GM23338 (cell line): Measurements from ENCODE around the gene APBA2.
"Not testable (repeated sequence)": the region's sequence is repeated elsewhere in the genome, so short reads cannot be mapped to it uniquely, and the experiment has no call there.

Source experiments
- CREB1 ChIP-seq: fragments of 250-450 bp; sonication (Bioruptor Pico); IDR thresholded peaks from 2 replicates; pipeline ENCODE4 v1.5.0; 2020; ENCODE audit warnings: low read depth, mild to moderate bottlenecking, moderate library complexity
- ETS1 ChIP-seq: IDR thresholded peaks from 2 replicates; pipeline ENCODE4 v1.6.1; 2016; ENCODE audit warnings: antibody characterized with exemption
- EZH2 ChIP-seq: fragments of 200-600 bp; sonication (generic); IDR thresholded peaks from one replicate; pipeline ENCODE4 v1.8.0; 2017; ENCODE audit warnings: antibody characterized with exemption, mild to moderate bottlenecking, low read depth; ENCODE audit not compliant: unreplicated experiment
- EZH2phosphoT487 ChIP-seq: fragments of 200-600 bp; sonication (generic); IDR thresholded peaks from one replicate; pipeline ENCODE4 v1.8.1; 2018; ENCODE audit warnings: antibody characterized with exemption; ENCODE audit not compliant: unreplicated experiment
- NANOG ChIP-seq: IDR thresholded peaks from 2 replicates; pipeline ENCODE4 v1.6.1; 2016; ENCODE audit warnings: antibody characterized with exemption, borderline replicate concordance
- POLR2AphosphoS5 ChIP-seq: IDR thresholded peaks from 2 replicates; pipeline ENCODE4 v1.6.1; 2016; ENCODE audit warnings: antibody characterized with exemption, low read depth
- REST ChIP-seq: IDR thresholded peaks from one replicate; pipeline ENCODE4 v1.6.1; 2018; ENCODE audit warnings: antibody characterized with exemption; ENCODE audit not compliant: unreplicated experiment
- STAT1 ChIP-seq: IDR thresholded peaks from one replicate; pipeline ENCODE4 v1.6.1; 2016; ENCODE audit warnings: antibody characterized with exemption; ENCODE audit not compliant: unreplicated experiment
- ZNF331 ChIP-seq: fragments of 250-450 bp; sonication (Bioruptor Pico); IDR thresholded peaks from 2 replicates; pipeline ENCODE4 v1.5.0; 2020; ENCODE audit warnings: low read depth, mild to moderate bottlenecking, moderate library complexity
- TF ChIP-seq, protein P1 (sequence below), 2 experiments: fragments of 200-600 bp in 1 of 2; sonication (generic) in 1 of 2; conservative IDR thresholded peaks; 2 replicates each; pipeline versions ENCODE4 v1.5.1 to v1.6.1; 2016 to 2017; ENCODE audit warnings: antibody characterized with exemption in 2 of 2, low read depth in 2 of 2, mild to moderate bottlenecking in 2 of 2, moderate library complexity in 1 of 2

- TF ChIP-seq, protein P1, sequence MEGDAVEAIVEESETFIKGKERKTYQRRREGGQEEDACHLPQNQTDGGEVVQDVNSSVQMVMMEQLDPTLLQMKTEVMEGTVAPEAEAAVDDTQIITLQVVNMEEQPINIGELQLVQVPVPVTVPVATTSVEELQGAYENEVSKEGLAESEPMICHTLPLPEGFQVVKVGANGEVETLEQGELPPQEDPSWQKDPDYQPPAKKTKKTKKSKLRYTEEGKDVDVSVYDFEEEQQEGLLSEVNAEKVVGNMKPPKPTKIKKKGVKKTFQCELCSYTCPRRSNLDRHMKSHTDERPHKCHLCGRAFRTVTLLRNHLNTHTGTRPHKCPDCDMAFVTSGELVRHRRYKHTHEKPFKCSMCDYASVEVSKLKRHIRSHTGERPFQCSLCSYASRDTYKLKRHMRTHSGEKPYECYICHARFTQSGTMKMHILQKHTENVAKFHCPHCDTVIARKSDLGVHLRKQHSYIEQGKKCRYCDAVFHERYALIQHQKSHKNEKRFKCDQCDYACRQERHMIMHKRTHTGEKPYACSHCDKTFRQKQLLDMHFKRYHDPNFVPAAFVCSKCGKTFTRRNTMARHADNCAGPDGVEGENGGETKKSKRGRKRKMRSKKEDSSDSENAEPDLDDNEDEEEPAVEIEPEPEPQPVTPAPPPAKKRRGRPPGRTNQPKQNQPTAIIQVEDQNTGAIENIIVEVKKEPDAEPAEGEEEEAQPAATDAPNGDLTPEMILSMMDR (conservative IDR thresholded peaks at IDR 0.05; ENCODE audit: low read depth in 2 of 2) = not testable (repeated sequence)
- TF ChIP-seq EZH2phosphoT487; CREB1; EZH2; REST; STAT1; POLR2AphosphoS5; ETS1; NANOG; ZNF331 (CRISPR knock-in tag): not testable (repeated sequence)
These were observed 36.0 kb upstream of the APBA2 start for GRCh38 chr15:28849766-28850165.
